ENCODE data around the gene TRIM63. TPM values are rescaled to one million over a fixed set of nuclear protein-coding genes. Genes with fewer than 3 reads are reported as not detected.

TRIM63 gene
- total and polyA plus RNA-seq, 2 donors (not counting 1 experiment from before 2014, with no cell fraction given), result not detected

GRCh38 chr1:26053718-26054560 is 13.5 kb downstream of the TRIM63 start:
- TF ChIP-seq EZH2 (IDR thresholded peaks at IDR 0.05; ENCODE audit: borderline replicate concordance, insufficient read depth, low read depth, low read length, poor library complexity, severe bottlenecking) (no peak), CTCF (IDR thresholded peaks at IDR 0.05) (no peak)
- ATAC-seq (ENCODE audit: low read depth), result no peak

GRCh38 chr1:26050248-26050640 is 17.2 kb downstream of the TRIM63 start:
- Histone ChIP-seq H3K79me2 (ENCODE audit: control insufficient read depth, insufficient read depth, low read length) (no peaks in the 10 kb centered on the region), H2AFZ (ENCODE audit: insufficient read depth, low read depth, low read length, poor library complexity, severe bottlenecking) (no peak overlapping the region), H4K20me1 (ENCODE audit: control insufficient read depth, insufficient read depth, low read length, poor library complexity, severe bottlenecking) (no peaks in the 10 kb centered on the region), H3K27ac (ENCODE audit: low read length in 2 of 2) (no peak overlapping the region), H3K9ac (ENCODE audit: low read length) (no peak overlapping the region), H3K36me3 (replicated peaks in 1 of 2; ENCODE audit: control extremely low read depth in 1 of 2, control insufficient read depth in 1 of 2, extremely low read depth in 1 of 2, insufficient read depth in 2 of 2, low read length in 1 of 2) (no peaks in the 10 kb centered on the region), H3K4me3 (ENCODE audit: control extremely low read depth in 1 of 5, extremely low read depth in 1 of 5, insufficient read depth in 1 of 5, low read depth in 2 of 5, low read length in 4 of 5) (no peak overlapping the region), H3K9me3 (ENCODE audit: control extremely low read depth in 1 of 3, control insufficient read depth in 2 of 3, insufficient read depth in 1 of 3, low read length in 2 of 3) (peaks cover 0 to 3% (median 0%) of the 10 kb centered on the region in 3 donors), H3K4me2 (replicated peaks; ENCODE audit: low read depth, low read length, poor library complexity, severe bottlenecking) (no peak overlapping the region), H3K4me1 (ENCODE audit: control insufficient read depth in 2 of 2, insufficient read depth in 2 of 2, low read length in 2 of 2) (peaks cover 0 to 3% of the 10 kb centered on the region in 2 donors), H3K27me3 (replicated peaks in 1 of 4; ENCODE audit: control extremely low read depth in 1 of 4, control insufficient read depth in 3 of 4, insufficient read depth in 4 of 4, low read length in 3 of 4) (peaks cover 0 to 46% (median 18%) of the 10 kb centered on the region in 4 experiments)
- intact Hi-C loops (cut with micrococcal nuclease), result no loop called here
- no peak overlapping the region for H3K4me3 Mint-ChIP-seq
- ChIA-PET POLR2A (no interaction called here), CTCF (no interaction called here)
- H3K4me1 Mint-ChIP-seq, result peaks cover under 1% of the 10 kb centered on the region
- no peak for ATAC-seq (ENCODE audit: low read depth)
- no peak for TF ChIP-seq CTCF (IDR thresholded peaks at IDR 0.05)
- no peak for TF ChIP-seq EZH2 (IDR thresholded peaks at IDR 0.05; ENCODE audit: borderline replicate concordance, insufficient read depth, low read depth, low read length, poor library complexity, severe bottlenecking)
- no peak overlapping the region for H3K27ac Mint-ChIP-seq
- H3K27me3 Mint-ChIP-seq, result peaks cover 39% of the 10 kb centered on the region
- H3K9me3 Mint-ChIP-seq (ENCODE audit: insufficient read depth), result no peaks in the 10 kb centered on the region
- no peak for DNase-seq
- 100% methylated on average over 4 of the region's 6 CpGs for WGBS (ENCODE audit: insufficient coverage)

More at GRCh38 chr1:26053718-26054560, 13.5 kb downstream of the TRIM63 start:
- Histone ChIP-seq H3K27ac (ENCODE audit: low read length in 2 of 2) (no peak overlapping the region), H3K79me2 (ENCODE audit: control insufficient read depth, insufficient read depth, low read length) (no peaks in the 10 kb centered on the region), H4K20me1 (ENCODE audit: control insufficient read depth, insufficient read depth, low read length, poor library complexity, severe bottlenecking) (no peaks in the 10 kb centered on the region), H3K9ac (ENCODE audit: low read length) (no peak overlapping the region), H3K36me3 (replicated peaks in 1 of 2; ENCODE audit: control extremely low read depth in 1 of 2, control insufficient read depth in 1 of 2, extremely low read depth in 1 of 2, insufficient read depth in 2 of 2, low read length in 1 of 2) (no peaks in the 10 kb centered on the region), H3K4me3 (ENCODE audit: control extremely low read depth in 1 of 5, extremely low read depth in 1 of 5, insufficient read depth in 1 of 5, low read depth in 2 of 5, low read length in 4 of 5) (no peak overlapping the region), H3K27me3 (replicated peaks in 1 of 4; ENCODE audit: control extremely low read depth in 1 of 4, control insufficient read depth in 3 of 4, insufficient read depth in 4 of 4, low read length in 3 of 4) (peaks cover 0 to 33% (median 6%) of the 10 kb centered on the region in 4 experiments), H3K4me2 (replicated peaks; ENCODE audit: low read depth, low read length, poor library complexity, severe bottlenecking) (no peak overlapping the region), H2AFZ (ENCODE audit: insufficient read depth, low read depth, low read length, poor library complexity, severe bottlenecking) (no peak overlapping the region), H3K9me3 (ENCODE audit: control extremely low read depth in 1 of 3, control insufficient read depth in 2 of 3, insufficient read depth in 1 of 3, low read length in 2 of 3) (no peaks in the 10 kb centered on the region), H3K4me1 (ENCODE audit: control insufficient read depth in 2 of 2, insufficient read depth in 2 of 2, low read length in 2 of 2) (no peaks in the 10 kb centered on the region)
- Mint-ChIP-seq H3K27me3 (peaks cover 38% of the 10 kb centered on the region), H3K27ac (no peak overlapping the region), H3K4me3 (no peak overlapping the region), H3K9me3 (ENCODE audit: insufficient read depth) (no peaks in the 10 kb centered on the region), H3K4me1 (no peaks in the 10 kb centered on the region)
- 32% methylated on average over 13 of the region's 16 CpGs for WGBS (ENCODE audit: insufficient coverage)
- POLR2A ChIA-PET, result no interaction called here
- CTCF ChIA-PET, result interaction anchor here (1.4 kb wide), 2 partner anchors 44 to 91 kb away, joined by 3 read pairs; no protein-coding TSS in a partner anchor
- no peak for DNase-seq
- intact Hi-C loops (cut with micrococcal nuclease), result no loop called here

Data from B cell (primary cell).